SK-N-SH (cell line): ENCODE data around the gene MVP. TPM values are rescaled to one million over a fixed set of nuclear protein-coding genes. Genes with fewer than 3 reads are reported as not detected.

Experiments used
- CTCF ChIA-PET: fragments of 300-600, 350-600 bp; formaldehyde crosslinking; extraction: SDS; loops from one replicate; lab custom pipeline; 2021; lab: Yijun Ruan, JAX
- POLR2A ChIA-PET: fragments of 350-600 bp; sonication (Branson Sonifier 250); formaldehyde crosslinking; extraction: SDS; loops from one replicate; lab custom pipeline; 2020; ENCODE audit warnings: antibody characterized with exemption, inconsistent platforms; lab: Yijun Ruan, JAX
- DNase-seq: peaks from one replicate; pipeline ENCODE4 v3.0.0; 2012
- H2AFZ ChIP-seq: fragments of 200-600 bp; sonication (generic); 2 replicates; pipeline ENCODE4 v1.8.1; 2016; ENCODE audit warnings: antibody characterized with exemption, mild to moderate bottlenecking, low read depth
- H3F3A ChIP-seq: fragments of 200-600 bp; sonication (generic); replicated peaks from 2 replicates; pipeline ENCODE3; 2016; ENCODE audit warnings: antibody characterized with exemption, mild to moderate bottlenecking; ENCODE audit not compliant: insufficient read depth
- H3K27ac ChIP-seq, 2 experiments: fragments of 200-500 bp in 1 of 2; fragments of 200-600 bp in 1 of 2; sonication (Bioruptor generic) in 1 of 2; sonication (generic), shearing (Covaris generic) in 1 of 2; 2 replicates each; pipeline versions ENCODE4 v1.5.1 to v1.6.1; 2014 to 2016; ENCODE audit warnings: low read depth in 2 of 2, inconsistent platforms in 1 of 2, low read length in 1 of 2, mild to moderate bottlenecking in 1 of 2, mixed read lengths in 1 of 2
- H3K27me3 ChIP-seq: fragments of 200-600 bp; sonication (generic), shearing (Covaris generic); 2 replicates; pipeline ENCODE4 v1.6.1; 2016; ENCODE audit warnings: mixed run types; ENCODE audit not compliant: insufficient read depth
- H3K36me3 ChIP-seq, 2 experiments: fragments of 200-500 bp in 1 of 2; fragments of 200-600 bp in 1 of 2; sonication (Bioruptor generic) in 1 of 2; sonication (generic) in 1 of 2; replicated peaks in 1 of 2; 2 replicates each; pipeline versions ENCODE3 to v1.5.1; 2014 to 2016; ENCODE audit warnings: low read length in 1 of 2, mild to moderate bottlenecking in 1 of 2; ENCODE audit not compliant: insufficient read depth in 2 of 2, control insufficient read depth in 1 of 2
- H3K4me1 ChIP-seq, 2 experiments: fragments of 200-500 bp in 1 of 2; fragments of 200-600 bp in 1 of 2; sonication (Bioruptor generic) in 1 of 2; sonication (generic), shearing (Covaris generic) in 1 of 2; 2 replicates each; pipeline versions ENCODE4 v1.5.1 to v1.6.1; 2014 to 2016; ENCODE audit warnings: low read depth in 1 of 2, low read length in 1 of 2, mixed run types in 1 of 2; ENCODE audit not compliant: insufficient read depth in 2 of 2, control insufficient read depth in 1 of 2
- H3K4me2 ChIP-seq: fragments of 200-600 bp; sonication (generic), shearing (Covaris generic); 2 replicates; pipeline ENCODE4 v1.6.1; 2017; ENCODE audit warnings: mixed run types
- H3K4me3 ChIP-seq, 2 experiments: fragments of 200-500 bp in 1 of 2; fragments of 200-600 bp in 1 of 2; sonication (Bioruptor generic) in 1 of 2; sonication (generic), shearing (Covaris generic) in 1 of 2; 2 replicates each; pipeline versions ENCODE4 v1.5.1 to v1.8.1; 2014 to 2016; ENCODE audit warnings: low read depth in 2 of 2, inconsistent platforms in 1 of 2, low read length in 1 of 2, mild to moderate bottlenecking in 1 of 2, mixed read lengths in 1 of 2, moderate library complexity in 1 of 2
- H3K79me2 ChIP-seq: fragments of 200-600 bp; sonication (generic); 2 replicates; pipeline ENCODE4 v1.8.1; 2017; ENCODE audit warnings: mild to moderate bottlenecking; ENCODE audit not compliant: insufficient read depth
- H3K9ac ChIP-seq: fragments of 200-600 bp; sonication (generic); 2 replicates; pipeline ENCODE4 v1.6.1; 2017; ENCODE audit warnings: mixed run types
- H3K9me2 ChIP-seq: fragments of 200-600 bp; sonication (generic); 2 replicates; pipeline ENCODE4 v1.6.1; 2017; ENCODE audit warnings: mixed run types
- H3K9me3 ChIP-seq: fragments of 200-600 bp; sonication (generic); 2 replicates; pipeline ENCODE4 v1.6.1; 2017; ENCODE audit warnings: mixed run types, mild to moderate bottlenecking, moderate library complexity
- H4K20me1 ChIP-seq: fragments of 200-600 bp; sonication (generic); 2 replicates; pipeline ENCODE4 v1.6.1; 2017; ENCODE audit warnings: mild to moderate bottlenecking, mixed run types; ENCODE audit not compliant: insufficient read depth
- CHD2 ChIP-seq: fragments of 150-350 bp; IDR thresholded peaks from 2 replicates; pipeline ENCODE4 v1.6.1; 2018; ENCODE audit warnings: low read length; ENCODE audit not compliant: partially characterized antibody
- ELF1 ChIP-seq: IDR thresholded peaks from 2 replicates; pipeline ENCODE4 v1.4.0; 2012
- EP300 ChIP-seq, 2 experiments: IDR thresholded peaks; 2 replicates each; pipeline versions ENCODE4 v1.4.0 to v1.6.1; 2012; ENCODE audit warnings: borderline replicate concordance in 1 of 2, low read depth in 1 of 2, low read length in 1 of 2
- EZH2phosphoT487 ChIP-seq: fragments of 200-600 bp; sonication (generic); IDR thresholded peaks from 2 replicates; pipeline ENCODE4 v1.6.1; 2017; ENCODE audit warnings: low read depth, mixed run types, mild to moderate bottlenecking, antibody characterized with exemption, moderate library complexity, borderline replicate concordance
- FOSL2 ChIP-seq: IDR thresholded peaks from 2 replicates; pipeline ENCODE4 v1.4.0; 2012; ENCODE audit warnings: low read depth, mild to moderate bottlenecking, moderate library complexity, borderline replicate concordance
- GABPA ChIP-seq: IDR thresholded peaks from 2 replicates; pipeline ENCODE4 v1.4.0; 2012; ENCODE audit warnings: low read depth, mild to moderate bottlenecking
- GATA2 ChIP-seq: sonication (generic); formaldehyde crosslinking; IDR thresholded peaks from 2 replicates; pipeline ENCODE4 v1.5.0; 2020; ENCODE audit warnings: mild to moderate bottlenecking, missing genetic modification reagents
- JUND ChIP-seq: IDR thresholded peaks from 2 replicates; pipeline ENCODE4 v1.4.0; 2012
- NFIC ChIP-seq: IDR thresholded peaks from 2 replicates; pipeline ENCODE4 v1.4.0; 2012; ENCODE audit warnings: borderline replicate concordance
- POLR2AphosphoS5 ChIP-seq: IDR thresholded peaks from 2 replicates; pipeline ENCODE4 v1.6.1; 2012; ENCODE audit warnings: low read depth, low read length
- RAD21 ChIP-seq: IDR thresholded peaks from 2 replicates; pipeline ENCODE4 v1.6.1; 2012; ENCODE audit warnings: mild to moderate bottlenecking, low read length
- REST ChIP-seq: IDR thresholded peaks from 2 replicates; pipeline ENCODE4 v1.6.1; 2012; ENCODE audit warnings: mild to moderate bottlenecking, low read depth, low read length, moderate library complexity
- SIN3A ChIP-seq: IDR thresholded peaks from 2 replicates; pipeline ENCODE4 v1.6.1; 2012; ENCODE audit warnings: low read depth, mild to moderate bottlenecking, low read length, moderate library complexity, borderline replicate concordance
- SMC3 ChIP-seq: IDR thresholded peaks from 2 replicates; pipeline ENCODE4 v1.6.1; 2012; ENCODE audit warnings: low read depth, low read length, improper control_type of control experiment
- TAF1 ChIP-seq: IDR thresholded peaks from 2 replicates; pipeline ENCODE4 v1.6.1; 2012; ENCODE audit warnings: low read depth, mild to moderate bottlenecking, low read length, moderate library complexity, borderline replicate concordance
- TCF12 ChIP-seq: IDR thresholded peaks from 2 replicates; pipeline ENCODE4 v1.4.0; 2012
- whole genome bisulfite sequencing: methylation state at CpG from one replicate; pipeline ENCODE4 v1.1.6; 2017; ENCODE audit warnings: low lambda C conversion rate; 5-methylcytosine and 5-hydroxymethylcytosine counted together
- polyA plus RNA-seq, 3 experiments: library from polyadenylated mRNA; depleted of rRNA; stranded (reverse); fragments of >200 nt; gene quantifications; 2 replicates each; pipeline ENCODE4 v1.2.3, GENCODE V29; 2012

MVP gene
- polyA plus RNA-seq, 1 of the 3 experiments (the other 2 are of a cell fraction), result 222 TPM

- WGBS, result 95% methylated on average over 7 of the region's 10 CpGs
- TF ChIP-seq POLR2AphosphoS5 (no peak), GABPA (no peak), REST (no peak), FOSL2 (no peak), GATA2 (CRISPR knock-in tag) (no peak), SIN3A (no peak), ELF1 (no peak)
- H3K36me3 ChIP-seq, result peaks cover 5 to 14% of the 10 kb centered on the region in 2 experiments
- no peaks in the 10 kb centered on the region for H3K9me3 ChIP-seq
- no peak overlapping the region for H3K9ac ChIP-seq
- ChIA-PET POLR2A (no interaction called here), CTCF (interaction anchor here (2.1 kb wide), 1 partner anchor 10 kb away, joined by 20 read pairs; no protein-coding TSS in a partner anchor)
- H3K4me2 ChIP-seq, result no peak overlapping the region
- no peak for DNase-seq
- no peak overlapping the region for H3K4me3 ChIP-seq
- H3K27me3 ChIP-seq, result no peaks in the 10 kb centered on the region
- H3K9me2 ChIP-seq, result no peaks in the 10 kb centered on the region
- peaks cover 11% of the 10 kb centered on the region for H3F3A ChIP-seq
- peaks cover 0 to 26% of the 10 kb centered on the region in 2 experiments; a peak in 1 of 4 replicates for H3K4me1 ChIP-seq
- H2AFZ ChIP-seq, result no peak overlapping the region
- H4K20me1 ChIP-seq, result no peaks in the 10 kb centered on the region
- peaks cover 18% of the 10 kb centered on the region for H3K79me2 ChIP-seq
- H3K27ac ChIP-seq, result no peak overlapping the region
Measured at GRCh38 chr16:29858149-29858849, 38.0 kb downstream of the MVP start.

GRCh38 chr16:29858974-29859373 is 38.7 kb downstream of the MVP start:
- Histone ChIP-seq H3K27me3 (no peaks in the 10 kb centered on the region), H3K9ac (no peak overlapping the region), H3K4me3 (no peak overlapping the region), H3K79me2 (peaks cover 18% of the 10 kb centered on the region), H3K9me3 (no peaks in the 10 kb centered on the region), H3K27ac (no peak overlapping the region), H3K36me3 (peaks cover 5 to 14% of the 10 kb centered on the region in 2 experiments), H4K20me1 (no peaks in the 10 kb centered on the region), H3K4me1 (peaks cover 0 to 30% of the 10 kb centered on the region in 2 experiments; a peak in 1 of 4 replicates), H2AFZ (no peak overlapping the region), H3F3A (peaks cover 11% of the 10 kb centered on the region), H3K9me2 (no peaks in the 10 kb centered on the region), H3K4me2 (no peak overlapping the region)
- CTCF ChIA-PET, result interaction anchor here (2.1 kb wide), 1 partner anchor 10 kb away, joined by 20 read pairs; no protein-coding TSS in a partner anchor
- WGBS, result 96% methylated on average over 14 of the region's 19 CpGs
- TF ChIP-seq JUND (no peak), SIN3A (no peak), GATA2 (CRISPR knock-in tag) (no peak), SMC3 (no peak), RAD21 (no peak), EZH2phosphoT487 (no peak), TAF1 (no peak), NFIC (no peak), CHD2 (no peak), TCF12 (no peak), EP300 (IDR thresholded peaks at IDR 0.05; ENCODE audit: borderline replicate concordance in 1 of 2, low read depth in 1 of 2, low read length in 1 of 2) (no peak)
- DNase-seq, result no peak
- POLR2A ChIA-PET, result no interaction called here
